Stomach (tissue), 9 donors: ENCODE data around the gene ARL8B. TPM values are rescaled to one million over a fixed set of nuclear protein-coding genes. Genes with fewer than 3 reads are reported as not detected.

Experiments used
- DNase-seq, 2 donors: peaks; one replicate each; pipeline versions ENCODE4 v3.0.0 to v3.0.0-alpha.2; 2013 to 2019
- H3K27ac ChIP-seq, 5 donors: fragments of 200-600 bp in 4 of 5; sonication (generic) in 4 of 5; one replicate each; pipeline ENCODE4 v1.5.1; 2013 to 2019; ENCODE audit warnings: mild to moderate bottlenecking in 1 of 5, moderate library complexity in 1 of 5
- H3K27me3 ChIP-seq, 3 donors: fragments of 200-600 bp; sonication (generic); one replicate each; pipeline ENCODE4 v1.5.1; 2017 to 2019; ENCODE audit warnings: mixed run types in 1 of 3
- H3K36me3 ChIP-seq, 4 donors: fragments of 200-600 bp; sonication (generic); 1 replicate in 3 of 4; 2 replicates in 1 of 4; pipeline ENCODE4 v1.5.1; 2016 to 2019
- H3K4me1 ChIP-seq, 4 donors: fragments of 200-600 bp; sonication (generic); one replicate each; pipeline ENCODE4 v1.5.1; 2016 to 2019
- H3K4me3 ChIP-seq, 4 donors: fragments of 200-600 bp; sonication (generic) in 3 of 4; one replicate each; pipeline ENCODE4 v1.5.1; 2016 to 2019; ENCODE audit warnings: mild to moderate bottlenecking in 1 of 4
- H3K9me3 ChIP-seq, 4 donors: fragments of 200-600 bp; sonication (generic); one replicate each; pipeline ENCODE4 v1.5.1; 2016 to 2019
- EP300 ChIP-seq: sonication (generic); formaldehyde crosslinking; IDR thresholded peaks from one replicate; pipeline ENCODE4 v1.6.1; 2017; ENCODE audit warnings: antibody characterized with exemption
- POLR2A ChIP-seq, 4 donors: fragments of 450-650 bp; IDR thresholded peaks; one replicate each; pipeline ENCODE4 v1.6.1; 2016; ENCODE audit warnings: antibody characterized with exemption in 4 of 4, control low read depth in 2 of 4, mild to moderate bottlenecking in 1 of 4, moderate library complexity in 1 of 4
- POLR2AphosphoS5 ChIP-seq, 3 donors: sonication (generic); formaldehyde crosslinking; IDR thresholded peaks; one replicate each; pipeline ENCODE4 v1.6.1; 2016; ENCODE audit warnings: antibody characterized with exemption in 3 of 3
- WGBS, 5 donors: extraction: QIAGEN DNeasy Blood & Tissue Kit in 3 of 5; methylation state at CpG; one replicate each; pipeline versions ENCODE4 v1.1.5 to v1.1.7; 2013 to 2018; 5-methylcytosine and 5-hydroxymethylcytosine counted together
- intact Hi-C: fragments of 100-400 bp; cut with DNase I; formaldehyde crosslinking; loops from one replicate; pipeline ENCODE4 v1.15.1; 2023; ENCODE audit warnings: low total_unique reads
- polyA plus RNA-seq, 3 donors: library from polyadenylated mRNA; stranded (reverse); fragments of 200-250 nt; gene quantifications; one replicate each; pipeline ENCODE4 v1.2.3, GENCODE V29; 2013
- total RNA-seq, 5 donors: library from RNA; depleted of rRNA; stranded (reverse); fragments of >200 nt; gene quantifications; one replicate each; pipeline versions ENCODE4 v1.1.0 to v1.2.3, GENCODE V29; 2014 to 2016
- TF ChIP-seq, protein P1 (sequence below), 7 experiments: fragments of 450-650 bp in 4 of 7; fragments of 200-600 bp in 3 of 7; sonication (generic) in 3 of 7; IDR thresholded peaks; one replicate each; pipeline ENCODE4 v1.5.1; 2016 to 2019; ENCODE audit warnings: antibody characterized with exemption in 7 of 7, control low read depth in 2 of 7, mild to moderate bottlenecking in 1 of 7
- donor health status: healthy with polysubstance abuse.
- donor health status: Bipolar disorder and iron deficiency.
- donor health status: healthy.

The ARL8B gene
- total and polyA plus RNA-seq, 8 donors, result 14.8 to 73.6 (median 34.5) TPM

DNA sequence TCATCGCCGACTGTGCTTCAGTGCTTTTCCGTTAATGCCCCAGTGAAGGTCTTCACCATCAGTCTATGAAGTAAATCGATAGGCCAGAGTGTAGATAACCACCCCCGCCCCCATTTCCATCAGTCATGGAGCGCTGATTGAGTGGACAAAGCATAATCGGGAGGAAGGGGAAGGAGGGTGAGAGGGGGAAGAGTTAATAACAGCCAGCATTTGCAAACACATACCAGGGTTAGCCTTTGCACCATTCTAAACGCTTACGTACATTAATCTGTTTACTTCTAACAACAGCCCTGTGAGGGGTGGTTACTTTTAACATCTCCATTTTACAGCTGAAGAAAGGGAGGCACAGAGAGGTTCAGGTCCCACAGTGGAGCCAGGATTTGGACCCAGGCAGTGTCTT, 92.3 kb downstream of the ARL8B start:
- peaks cover 0 to 19% (median 7%) of the 10 kb centered on the region in 4 donors for H3K4me1 ChIP-seq
- TF ChIP-seq POLR2A (IDR thresholded peaks at IDR 0.05), result no peak
- TF ChIP-seq EP300, result no peak
- no peak for TF ChIP-seq POLR2AphosphoS5 (IDR thresholded peaks at IDR 0.05)
- TF ChIP-seq, protein P1, sequence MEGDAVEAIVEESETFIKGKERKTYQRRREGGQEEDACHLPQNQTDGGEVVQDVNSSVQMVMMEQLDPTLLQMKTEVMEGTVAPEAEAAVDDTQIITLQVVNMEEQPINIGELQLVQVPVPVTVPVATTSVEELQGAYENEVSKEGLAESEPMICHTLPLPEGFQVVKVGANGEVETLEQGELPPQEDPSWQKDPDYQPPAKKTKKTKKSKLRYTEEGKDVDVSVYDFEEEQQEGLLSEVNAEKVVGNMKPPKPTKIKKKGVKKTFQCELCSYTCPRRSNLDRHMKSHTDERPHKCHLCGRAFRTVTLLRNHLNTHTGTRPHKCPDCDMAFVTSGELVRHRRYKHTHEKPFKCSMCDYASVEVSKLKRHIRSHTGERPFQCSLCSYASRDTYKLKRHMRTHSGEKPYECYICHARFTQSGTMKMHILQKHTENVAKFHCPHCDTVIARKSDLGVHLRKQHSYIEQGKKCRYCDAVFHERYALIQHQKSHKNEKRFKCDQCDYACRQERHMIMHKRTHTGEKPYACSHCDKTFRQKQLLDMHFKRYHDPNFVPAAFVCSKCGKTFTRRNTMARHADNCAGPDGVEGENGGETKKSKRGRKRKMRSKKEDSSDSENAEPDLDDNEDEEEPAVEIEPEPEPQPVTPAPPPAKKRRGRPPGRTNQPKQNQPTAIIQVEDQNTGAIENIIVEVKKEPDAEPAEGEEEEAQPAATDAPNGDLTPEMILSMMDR (IDR thresholded peaks at IDR 0.05), result no peak
- no peak for DNase-seq
- H3K36me3 ChIP-seq, result peaks cover 67 to 98% (median 90%) of the 10 kb centered on the region in 4 donors
- 59 to 70% (median 68%) methylated on average over 9 of the region's 9 CpGs for WGBS, 5 donors
- no peaks in the 10 kb centered on the region for H3K27me3 ChIP-seq
- no peak overlapping the region for H3K27ac ChIP-seq
- intact Hi-C loops, result no loop called here
- no peak overlapping the region for H3K4me3 ChIP-seq
- no peaks in the 10 kb centered on the region for H3K9me3 ChIP-seq

DNA sequence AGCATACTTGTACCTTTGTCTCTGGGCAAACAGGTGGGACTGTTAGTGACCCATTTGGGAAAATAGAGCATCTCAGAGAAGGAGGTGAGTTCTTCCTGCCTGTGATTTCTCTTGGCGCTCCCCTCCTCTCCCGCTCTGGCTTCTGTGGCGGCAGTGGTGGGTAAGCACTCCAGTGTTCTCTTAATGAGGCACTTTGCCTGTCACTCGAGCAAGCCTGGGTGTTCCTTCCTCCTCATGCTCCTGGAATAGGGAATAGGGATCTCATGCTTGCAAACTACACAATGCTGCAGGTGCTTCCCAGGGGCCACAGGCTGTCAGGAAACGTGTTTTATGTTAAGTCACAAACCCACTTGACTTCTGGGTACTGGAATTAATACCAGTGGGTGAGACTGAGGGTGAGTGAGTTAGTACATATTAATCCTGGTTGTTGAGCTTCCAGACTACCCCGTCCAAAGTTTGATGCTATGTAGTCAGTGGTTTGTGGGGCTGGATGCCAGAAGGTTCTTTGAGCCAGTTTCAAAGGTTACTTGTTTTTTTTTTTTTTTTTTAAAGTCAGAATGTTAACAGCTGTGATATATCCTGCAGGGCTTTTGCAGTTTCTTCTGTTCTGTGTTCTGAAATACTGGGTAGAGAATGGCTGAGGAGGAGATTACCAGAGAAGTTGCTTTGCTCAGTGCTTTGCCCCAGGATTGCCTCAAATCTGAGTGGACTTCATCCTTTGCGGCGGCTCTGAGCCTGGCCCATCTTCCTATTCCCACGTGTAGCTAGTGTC, 95.9 kb downstream of the ARL8B start:
- Histone ChIP-seq H3K4me3 (no peak overlapping the region), H3K4me1 (peaks cover 0 to 19% (median 7%) of the 10 kb centered on the region in 4 donors), H3K27me3 (no peaks in the 10 kb centered on the region), H3K9me3 (no peaks in the 10 kb centered on the region), H3K27ac (peak overlapping the region in 1 of 5 donors; percentile 30), H3K36me3 (peaks cover 36 to 70% (median 61%) of the 10 kb centered on the region in 4 donors)
- DNase-seq, result no peak
- 44 to 69% (median 59%) methylated on average over 9 of the region's 9 CpGs for WGBS, 5 donors
- TF ChIP-seq POLR2A (IDR thresholded peaks at IDR 0.05) (no peak), EP300 (no peak), POLR2AphosphoS5 (IDR thresholded peaks at IDR 0.05) (no peak)
- TF ChIP-seq, protein P1 (IDR thresholded peaks at IDR 0.05), result no peak
- intact Hi-C loops, result no loop called here

DNA sequence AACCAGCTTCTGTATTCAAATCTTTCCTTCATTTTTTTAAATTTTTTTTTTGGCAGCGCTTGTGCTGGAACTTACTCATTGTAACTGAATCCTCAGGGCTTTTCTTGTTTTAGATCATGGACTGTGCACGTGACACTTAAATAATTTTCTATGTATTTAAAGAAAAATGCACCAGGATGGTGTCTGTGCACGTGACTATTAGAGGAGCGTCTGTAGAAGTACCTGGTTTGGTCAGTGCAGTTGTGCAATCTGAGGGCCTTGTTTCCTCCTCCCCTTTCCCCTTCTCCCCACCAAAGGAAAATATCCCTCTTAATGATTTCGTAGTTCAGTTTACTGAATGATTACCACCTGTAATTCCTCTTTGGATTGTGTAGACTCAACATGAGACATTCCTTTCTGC, 96.7 kb downstream of the ARL8B start:
- TF ChIP-seq, protein P1 (IDR thresholded peaks at IDR 0.05), result no peak
- no peak for TF ChIP-seq POLR2AphosphoS5 (IDR thresholded peaks at IDR 0.05)
- TF ChIP-seq EP300, result no peak
- no peak for TF ChIP-seq POLR2A (IDR thresholded peaks at IDR 0.05)
- Histone ChIP-seq H3K27ac (no peak overlapping the region), H3K36me3 (peaks cover 28 to 62% (median 53%) of the 10 kb centered on the region in 4 donors), H3K9me3 (no peaks in the 10 kb centered on the region), H3K4me3 (no peak overlapping the region), H3K27me3 (no peaks in the 10 kb centered on the region), H3K4me1 (peaks cover 0 to 19% (median 7%) of the 10 kb centered on the region in 4 donors)
- 56 to 66% (median 59%) methylated on average over 5 of the region's 5 CpGs for WGBS, 5 donors
- intact Hi-C loops, result no loop called here
- no peak for DNase-seq

DNA sequence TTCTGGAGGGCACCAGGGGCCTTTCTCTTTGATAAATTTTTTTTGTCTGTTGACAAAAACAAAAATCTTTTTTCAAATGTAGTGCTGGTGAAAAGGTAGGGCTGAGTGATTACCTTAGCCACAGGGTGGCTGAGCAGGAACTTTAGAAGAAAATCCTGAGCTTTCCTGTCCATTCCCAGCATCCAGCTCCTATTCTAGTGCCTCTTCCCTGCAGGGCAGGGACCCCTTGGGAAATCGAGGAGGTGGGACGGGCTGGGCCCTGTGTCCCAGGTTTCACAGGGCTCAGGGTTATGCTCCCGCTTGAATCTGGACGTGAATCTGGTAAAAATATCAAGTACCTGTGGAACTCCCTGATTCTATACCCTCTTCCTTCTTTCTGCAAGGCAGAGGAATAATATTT, 97.1 kb downstream of the ARL8B start:
- peaks cover 0 to 19% (median 7%) of the 10 kb centered on the region in 4 donors for H3K4me1 ChIP-seq
- TF ChIP-seq POLR2AphosphoS5 (IDR thresholded peaks at IDR 0.05) (no peak), POLR2A (IDR thresholded peaks at IDR 0.05) (no peak), EP300 (no peak)
- TF ChIP-seq, protein P1 (IDR thresholded peaks at IDR 0.05), result no peak
- intact Hi-C loops, result no loop called here
- no peak for DNase-seq
- peaks cover 24 to 58% (median 49%) of the 10 kb centered on the region in 4 donors for H3K36me3 ChIP-seq
- WGBS, 5 donors, result 79 to 92% (median 87%) methylated on average over 4 of the region's 4 CpGs
- H3K27me3 ChIP-seq, result no peaks in the 10 kb centered on the region
- no peak overlapping the region for H3K27ac ChIP-seq
- H3K4me3 ChIP-seq, result no peak overlapping the region
- H3K9me3 ChIP-seq, result no peaks in the 10 kb centered on the region
